GM12878 (cell line): ENCODE measurements around the gene AP2A2. TPM values are rescaled to one million over a fixed set of nuclear protein-coding genes. Genes with fewer than 3 reads are reported as not detected.

Experiments used
- ATAC-seq: fragments of 200-7000 bp; cut with Tn5 transposase; 3 replicates; pipeline ENCODE4 v1.9.1; 2020; ENCODE audit warnings: mild to moderate bottlenecking, moderate library complexity
- BruUV-seq: library from RNA; stranded (reverse); fragments of 400-500 nt; replicated peaks from 2 replicates; lab custom pipeline; 2021; lab: Mats Ljungman, UMichigan
- CTCF ChIA-PET: fragments of 300-600 bp; sonication (Branson Sonifier 250); formaldehyde crosslinking; extraction: SDS; loops from one replicate; lab custom pipeline; 2021; ENCODE audit warnings: inconsistent platforms; lab: Yijun Ruan, JAX
- POLR2A ChIA-PET: fragments of 350-600 bp; formaldehyde crosslinking; extraction: SDS; loops from one replicate; lab custom pipeline; 2021; ENCODE audit warnings: inconsistent platforms; lab: Charles Lee
- RAD21 ChIA-PET: fragments of 300-600 bp; sonication (Branson Sonifier 250); formaldehyde crosslinking; loops from one replicate; lab custom pipeline; 2023; ENCODE audit warnings: antibody characterized with exemption; ENCODE audit not compliant: unreplicated experiment; lab: Charles Lee
- SMC1A ChIA-PET: fragments of 300-600 bp; sonication (Branson Sonifier 250); formaldehyde crosslinking; loops from one replicate; lab custom pipeline; 2023; ENCODE audit not compliant: unreplicated experiment, uncharacterized antibody; lab: Charles Lee
- DNase-seq: peaks from one replicate; pipeline ENCODE4 v3.0.0-alpha.2; 2011; ENCODE audit warnings: low read depth, low spot score
- FAIRE-seq: peaks from 3 replicates; lab custom pipeline; 2011; peaks lifted over from hg19 to GRCh38; lab: Jason Lieb, UNC
- H2AFZ ChIP-seq: 2 replicates; pipeline ENCODE4 v1.6.0; 2011; ENCODE audit warnings: low read depth, low read length, control low read depth; ENCODE audit not compliant: control insufficient read depth
- H3K27ac ChIP-seq: 2 replicates; pipeline ENCODE4 v1.5.1; 2011; ENCODE audit warnings: control low read depth; ENCODE audit not compliant: control insufficient read depth, insufficient read depth
- H3K27me3 ChIP-seq, 2 experiments: replicated peaks in 1 of 2; 2 replicates each; pipeline versions ENCODE4 v1.6.0 to v1.6.1; 2011; ENCODE audit warnings: low read length in 1 of 2; ENCODE audit not compliant: control insufficient read depth in 2 of 2, insufficient read depth in 2 of 2
- H3K36me3 ChIP-seq, 2 experiments: 2 replicates each; pipeline ENCODE4 v1.5.1; 2011; ENCODE audit warnings: low read length in 1 of 2; ENCODE audit not compliant: control insufficient read depth in 2 of 2, insufficient read depth in 2 of 2
- H3K4me1 ChIP-seq: 2 replicates; pipeline ENCODE4 v1.6.1; 2011; ENCODE audit warnings: mild to moderate bottlenecking, low read length, moderate library complexity, mixed read lengths; ENCODE audit not compliant: control insufficient read depth, insufficient read depth
- H3K4me2 ChIP-seq: 2 replicates; pipeline ENCODE4 v1.6.0; 2011; ENCODE audit warnings: control low read depth; ENCODE audit not compliant: control insufficient read depth, insufficient read depth
- H3K4me3 ChIP-seq: fragments of 200-600 bp; sonication (generic); 2 replicates; pipeline ENCODE4 v1.5.1; 2016
- H3K79me2 ChIP-seq: 2 replicates; pipeline ENCODE4 v1.6.0; 2011; ENCODE audit warnings: low read length; ENCODE audit not compliant: control insufficient read depth, insufficient read depth
- H3K9ac ChIP-seq: 2 replicates; pipeline ENCODE4 v1.8.0; 2011; ENCODE audit warnings: low read length, control low read depth, mixed read lengths; ENCODE audit not compliant: control insufficient read depth, insufficient read depth
- H3K9me3 ChIP-seq: replicated peaks from 3 replicates; pipeline ENCODE4 v1.5.1; 2011; ENCODE audit warnings: mild to moderate bottlenecking, low read length; ENCODE audit not compliant: control insufficient read depth, insufficient read depth
- H4K20me1 ChIP-seq: 2 replicates; pipeline ENCODE4 v1.6.0; 2011; ENCODE audit not compliant: control insufficient read depth, insufficient read depth
- CUX1 ChIP-seq: IDR thresholded peaks from 2 replicates; pipeline ENCODE4 v1.6.1; 2012; ENCODE audit warnings: improper control_type of control experiment, low read depth, low read length; ENCODE audit not compliant: insufficient replicate concordance
- EGR1 ChIP-seq, 2 experiments: IDR thresholded peaks; 1 replicate in 1 of 2; 2 replicates in 1 of 2; pipeline ENCODE4 v1.6.1; 2011 to 2012; ENCODE audit warnings: low read depth in 2 of 2, low read length in 2 of 2, borderline replicate concordance in 1 of 2, mild to moderate bottlenecking in 1 of 2, moderate library complexity in 1 of 2
- HDAC6 ChIP-seq: fragments of 200-600 bp; sonication (generic); IDR thresholded peaks from one replicate; pipeline ENCODE4 v1.8.0; 2017; ENCODE audit warnings: antibody characterized with exemption; ENCODE audit not compliant: unreplicated experiment
- PML ChIP-seq: IDR thresholded peaks from 2 replicates; pipeline ENCODE4 v1.6.1; 2012; ENCODE audit warnings: low read length, inconsistent platforms
- POLR2A ChIP-seq: IDR thresholded peaks from 2 replicates; pipeline ENCODE4 v1.6.1; 2011; ENCODE audit warnings: low read depth, mild to moderate bottlenecking, low read length
- RCOR1 ChIP-seq: conservative IDR thresholded peaks from 2 replicates; pipeline ENCODE4 v1.6.1; 2012; ENCODE audit warnings: low read depth, low read length, improper control_type of control experiment
- SMC3 ChIP-seq: IDR thresholded peaks from 2 replicates; pipeline ENCODE4 v1.6.1; 2011; ENCODE audit warnings: low read length, improper control_type of control experiment, borderline replicate concordance
- SREBF2 ChIP-seq: IDR thresholded peaks from 2 replicates; pipeline ENCODE4 v1.6.1; 2012; ENCODE audit warnings: mild to moderate bottlenecking, low read length
- ZBED1 ChIP-seq: IDR thresholded peaks from 2 replicates; pipeline ENCODE4 v1.6.1; 2016; ENCODE audit warnings: borderline replicate concordance
- WGBS: methylation state at CpG from one replicate; pipeline ENCODE4 v1.1.6; 2016; ENCODE audit warnings: low lambda C conversion rate; ENCODE audit not compliant: insufficient replicate concordance, insufficient coverage; ENCODE audit errors: missing lambda C conversion rate; 5-methylcytosine and 5-hydroxymethylcytosine counted together
- in situ Hi-C: fragments of 300-500 bp; cut with MboI; formaldehyde crosslinking; loops from 9 replicates; pipeline ENCODE4 v1.14.3; 2018; ENCODE audit warnings: mixed read lengths
- intact Hi-C: fragments of 100-400 bp; cut with micrococcal nuclease; formaldehyde crosslinking; loops from one replicate; pipeline ENCODE4 v1.14.2; 2022; ENCODE audit not compliant: unreplicated experiment
- polyA plus RNA-seq, 11 experiments: library from polyadenylated mRNA; depleted of rRNA in 4 of 11; unstranded in 6 of 11; stranded (reverse) in 5 of 11; fragments of >200 nt; fragmentation: Nextera tagmentation in 4 of 11; fragmentation: Illumina TruSeq in 1 of 11; extraction: Ambion mirVana in 4 of 11; extraction: Trizol in 1 of 11; gene quantifications; 1 replicate in 1 of 11; 2 replicates in 10 of 11; pipeline versions ENCODE4 v1.2.1 to v1.2.3, GENCODE V29; 2011 to 2016; ENCODE audit warnings: inconsistent platforms in 2 of 11, missing spikeins in 2 of 11, low read depth in 1 of 11
- total RNA-seq, 4 experiments: library from RNA; depleted of rRNA in 3 of 4; stranded (reverse); fragments of >200 nt in 3 of 4; fragmentation: Illumina TruSeq in 1 of 4; extraction: Trizol in 1 of 4; gene quantifications; 2 replicates each; pipeline versions ENCODE4 v1.2.1 to v1.2.3, GENCODE V29; 2013 to 2021

AP2A2 gene
- total and polyA plus RNA-seq, 10 of the 15 experiments (the other 5 are each of a cell fraction or from before 2014, with no cell fraction given) = 0.58 to 48.8 (median 18.2) TPM

GRCh38 chr11:904380-904779 is 21.3 kb upstream of the AP2A2 start:
- H3K27ac ChIP-seq = no peak overlapping the region
- BruUV-seq = no TSS peak
- no peak overlapping the region for H3K4me3 ChIP-seq
- H3K79me2 ChIP-seq = peaks cover 8% of the 10 kb centered on the region
- SMC1A ChIA-PET = no interaction called here
- TF ChIP-seq SREBF2 (no peak), HDAC6 (no peak), RCOR1 (no peak), ZBED1 (no peak), SMC3 (no peak), EGR1 (IDR thresholded peaks at IDR 0.05; ENCODE audit: borderline replicate concordance in 1 of 2, low read depth in 2 of 2, low read length in 2 of 2) (no peak), CUX1 (no peak), POLR2A (no peak), PML (no peak)
- TF ChIP-seq, all 136 proteins: peak for 0
- H3K9ac ChIP-seq = no peak overlapping the region
- WGBS = 93% methylated on average over 7 of the region's 7 CpGs
- peaks cover 8 to 31% of the 10 kb centered on the region in 2 experiments for H3K36me3 ChIP-seq
- CTCF ChIA-PET = no interaction called here
- DNase-seq (no peak), ATAC-seq (no peak), FAIRE-seq (no peak)
- in situ Hi-C loops = no loop called here
- RAD21 ChIA-PET = no interaction called here
- H3K4me2 ChIP-seq = no peak overlapping the region
- peaks cover 21% of the 10 kb centered on the region for H3K4me1 ChIP-seq
- no peaks in the 10 kb centered on the region for H4K20me1 ChIP-seq
- H3K9me3 ChIP-seq = no peaks in the 10 kb centered on the region
- POLR2A ChIA-PET = no interaction called here
- no peak overlapping the region for H2AFZ ChIP-seq
- intact Hi-C loops = no loop called here
- no peaks in the 10 kb centered on the region for H3K27me3 ChIP-seq
